Suprapubic skin (tissue), 4 donors: ENCODE data around the gene USP2. TPM values are rescaled to one million over a fixed set of nuclear protein-coding genes. Genes with fewer than 3 reads are reported as not detected.

ENCODE experiments used
- DNase-seq, 2 donors: peaks; one replicate each; pipeline ENCODE4 v3.0.0-alpha.2; 2019; ENCODE audit warnings: low spot score in 2 of 2
- H3K27ac ChIP-seq: fragments of 200-600 bp; sonication (generic); one replicate; pipeline ENCODE4 v1.5.1; 2019
- H3K27me3 ChIP-seq: fragments of 200-600 bp; sonication (generic); one replicate; pipeline ENCODE4 v1.5.1; 2019
- H3K36me3 ChIP-seq: fragments of 200-600 bp; sonication (generic); one replicate; pipeline ENCODE4 v1.5.1; 2019
- H3K4me1 ChIP-seq: fragments of 200-600 bp; sonication (generic); one replicate; pipeline ENCODE4 v1.5.1; 2019
- H3K4me3 ChIP-seq: fragments of 200-600 bp; sonication (generic); one replicate; pipeline ENCODE4 v1.5.1; 2019; ENCODE audit warnings: mild to moderate bottlenecking
- H3K9me3 ChIP-seq: fragments of 200-600 bp; sonication (generic); one replicate; pipeline ENCODE4 v1.5.1; 2019
- CTCF ChIP-seq, 2 donors: fragments of 200-600 bp in 1 of 2; fragments of 450-650 bp in 1 of 2; sonication (generic) in 1 of 2; IDR thresholded peaks; one replicate each; pipeline ENCODE4 v1.5.1; 2016 to 2019; ENCODE audit warnings: antibody characterized with exemption in 2 of 2, mild to moderate bottlenecking in 1 of 2, moderate library complexity in 1 of 2
- EP300 ChIP-seq: sonication (generic); formaldehyde crosslinking; IDR thresholded peaks from one replicate; pipeline ENCODE4 v1.6.1; 2017; ENCODE audit warnings: antibody characterized with exemption
- POLR2A ChIP-seq, 2 donors: fragments of 450-650 bp; IDR thresholded peaks; one replicate each; pipeline ENCODE4 v1.6.1; 2017; ENCODE audit warnings: antibody characterized with exemption in 2 of 2, mild to moderate bottlenecking in 2 of 2, moderate library complexity in 2 of 2
- POLR2AphosphoS5 ChIP-seq, 3 donors: sonication (generic); formaldehyde crosslinking; IDR thresholded peaks; one replicate each; pipeline ENCODE4 v1.6.1; 2017; ENCODE audit warnings: antibody characterized with exemption in 3 of 3
- WGBS: methylation state at CpG from one replicate; pipeline ENCODE4 v1.1.5; 2018; 5-methylcytosine and 5-hydroxymethylcytosine counted together
- total RNA-seq, 4 donors: library from RNA; depleted of rRNA; stranded (reverse); fragments of >200 nt; gene quantifications; one replicate each; pipeline ENCODE4 v1.1.0, GENCODE V29; 2016

Gene USP2
- total RNA-seq, 4 donors from 2014 or later: 5.9 to 25.4 (median 15.2) TPM

GRCh38 chr11:119355091-119355843 lies 26.2 kb downstream of the USP2 start:
- TF ChIP-seq POLR2AphosphoS5 (IDR thresholded peaks at IDR 0.05): no peak
- no peak for TF ChIP-seq CTCF (IDR thresholded peaks at IDR 0.05)
- no peak for TF ChIP-seq POLR2A (IDR thresholded peaks at IDR 0.05)
- no peak for TF ChIP-seq EP300
- no peaks in the 10 kb centered on the region for H3K36me3 ChIP-seq
- DNase-seq: peak in 1 of 2 donors; percentile 37
- H3K4me3 ChIP-seq: no peak overlapping the region
- H3K9me3 ChIP-seq: no peaks in the 10 kb centered on the region
- no peak overlapping the region for H3K27ac ChIP-seq
- WGBS: 67% methylated on average over 9 of the region's 9 CpGs
- H3K27me3 ChIP-seq: no peaks in the 10 kb centered on the region
- H3K4me1 ChIP-seq: peaks cover 22% of the 10 kb centered on the region

DNA sequence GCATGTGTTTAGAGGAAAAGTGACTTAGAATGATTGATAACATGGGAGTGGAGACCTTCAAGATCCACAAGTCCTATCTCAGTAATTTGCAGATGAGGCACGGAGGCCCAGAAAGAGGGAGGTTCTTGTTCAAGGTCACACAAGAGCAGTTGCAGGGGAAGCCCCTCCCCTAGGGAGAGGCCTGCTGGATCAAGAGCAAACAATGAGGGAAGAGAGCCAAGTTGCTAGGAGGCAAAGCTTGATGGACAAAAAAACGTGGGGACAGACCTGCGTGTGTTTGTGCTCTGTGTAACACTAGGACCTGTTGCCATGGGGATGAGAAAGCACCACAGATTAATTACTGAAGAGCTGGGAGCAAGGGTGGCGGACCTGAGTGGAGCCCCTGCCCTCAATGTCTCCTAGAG lies 28.6 kb downstream of the USP2 start:
- Histone ChIP-seq H3K27me3 (no peaks in the 10 kb centered on the region), H3K9me3 (no peaks in the 10 kb centered on the region), H3K4me3 (no peak overlapping the region), H3K36me3 (no peaks in the 10 kb centered on the region), H3K27ac (no peak overlapping the region), H3K4me1 (peaks cover 22% of the 10 kb centered on the region)
- TF ChIP-seq POLR2A (IDR thresholded peaks at IDR 0.05) (no peak), POLR2AphosphoS5 (IDR thresholded peaks at IDR 0.05) (no peak), CTCF (IDR thresholded peaks at IDR 0.05) (no peak), EP300 (no peak)
- peak in 1 of 2 donors; percentile 64 for DNase-seq
- 39% methylated on average over 4 of the region's 4 CpGs for WGBS

GRCh38 chr11:119351232-119351631 lies 30.3 kb downstream of the USP2 start:
- Histone ChIP-seq H3K4me1 (peaks cover 25% of the 10 kb centered on the region), H3K36me3 (no peaks in the 10 kb centered on the region), H3K9me3 (no peaks in the 10 kb centered on the region), H3K27me3 (no peaks in the 10 kb centered on the region), H3K27ac (no peak overlapping the region), H3K4me3 (no peak overlapping the region)
- no peak for DNase-seq
- WGBS: 80% methylated on average over 2 of the region's 2 CpGs
- TF ChIP-seq CTCF (IDR thresholded peaks at IDR 0.05) (no peak), POLR2A (IDR thresholded peaks at IDR 0.05) (no peak), POLR2AphosphoS5 (IDR thresholded peaks at IDR 0.05) (no peak), EP300 (no peak)

DNA sequence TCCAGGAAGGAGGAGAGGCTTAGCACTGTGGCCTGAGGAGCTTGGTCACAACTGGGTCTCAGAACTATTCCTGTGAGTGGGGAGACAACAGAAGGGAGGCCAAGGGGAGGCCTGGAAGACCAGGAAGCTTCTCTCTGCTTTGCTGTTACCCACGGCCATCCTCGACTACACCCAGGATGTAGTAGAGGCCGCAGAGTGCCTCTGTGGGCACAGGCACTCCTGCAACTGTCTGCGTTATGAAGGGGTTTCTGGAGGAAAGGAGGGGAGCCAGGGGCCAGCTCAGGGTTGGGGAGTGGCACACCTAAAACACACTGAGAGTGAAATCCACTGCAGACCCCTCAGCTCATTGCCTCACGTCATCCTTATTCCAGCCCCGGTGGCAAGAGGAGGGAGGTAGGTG lies 31.2 kb downstream of the USP2 start:
- no peak for TF ChIP-seq CTCF (IDR thresholded peaks at IDR 0.05)
- no peak for TF ChIP-seq EP300
- no peak for TF ChIP-seq POLR2A (IDR thresholded peaks at IDR 0.05)
- TF ChIP-seq POLR2AphosphoS5 (IDR thresholded peaks at IDR 0.05): no peak

DNA sequence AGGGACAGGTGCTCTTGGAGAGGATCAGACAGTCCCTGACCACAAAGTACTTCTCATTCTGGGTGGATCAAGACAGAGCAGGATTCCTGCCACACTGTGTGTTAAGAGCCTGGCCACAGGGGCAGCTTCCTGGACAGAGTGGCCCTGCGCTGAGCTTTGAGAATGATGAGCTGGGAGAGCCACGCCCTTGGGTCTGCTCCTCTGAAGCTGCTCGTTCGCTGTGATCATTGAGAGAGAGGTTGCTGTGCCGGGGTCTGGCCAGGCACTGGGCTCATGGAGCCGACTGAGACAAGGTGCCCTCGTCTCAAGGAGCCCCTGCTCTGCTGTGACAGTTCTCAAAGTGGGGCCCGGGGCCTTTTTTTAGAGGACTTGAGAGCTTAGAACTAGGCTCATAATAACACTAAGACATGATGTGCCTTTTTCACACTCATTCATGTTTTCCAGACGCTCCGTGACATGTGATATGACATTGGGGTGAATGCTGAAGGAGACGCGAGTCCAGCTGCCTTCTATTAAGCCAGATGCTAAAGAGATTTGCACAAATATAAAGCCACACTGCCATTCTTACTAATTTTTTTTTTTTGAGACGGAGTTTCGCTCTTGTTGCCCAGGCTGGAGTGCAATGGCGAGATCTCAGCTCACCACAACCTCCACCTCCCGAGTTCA lies 33.4 kb downstream of the USP2 start:
- Histone ChIP-seq H3K27ac (peak overlapping the region; percentile 75), H3K4me3 (no peak overlapping the region), H3K4me1 (peaks cover 17% of the 10 kb centered on the region), H3K27me3 (no peaks in the 10 kb centered on the region), H3K9me3 (no peaks in the 10 kb centered on the region), H3K36me3 (no peaks in the 10 kb centered on the region)
- TF ChIP-seq EP300: no peak
- TF ChIP-seq POLR2AphosphoS5 (IDR thresholded peaks at IDR 0.05): no peak
- TF ChIP-seq POLR2A (IDR thresholded peaks at IDR 0.05): no peak
- no peak for TF ChIP-seq CTCF (IDR thresholded peaks at IDR 0.05)
- 67% methylated on average over 14 of the region's 16 CpGs for WGBS
- DNase-seq: no peak

More for the DNA sequence above, 31.2 kb downstream of the USP2 start:
- H3K27me3 ChIP-seq: no peaks in the 10 kb centered on the region
- WGBS: 73% methylated on average over 5 of the region's 6 CpGs
- H3K36me3 ChIP-seq: no peaks in the 10 kb centered on the region
- peaks cover 23% of the 10 kb centered on the region for H3K4me1 ChIP-seq
- H3K9me3 ChIP-seq: no peaks in the 10 kb centered on the region
- H3K27ac ChIP-seq: no peak overlapping the region
- H3K4me3 ChIP-seq: no peak overlapping the region
- DNase-seq: peak in 1 of 2 donors; percentile 48
